Glutamatergic neuron (in vitro differentiated cells): Measurements from ENCODE around the gene MBD2. TPM values are rescaled to one million over a fixed set of nuclear protein-coding genes. Genes with fewer than 3 reads are reported as not detected.

Source experiments
- DNase-seq: peaks from one replicate; pipeline ENCODE4 v3.0.0; 2022
- H3K27ac Mint-ChIP-seq: one replicate; pipeline ENCODE4 v1.8.0; 2020; ENCODE audit warnings: mild to moderate bottlenecking, mixed read lengths, inconsistent platforms; ENCODE audit not compliant: unreplicated experiment
- H3K27me3 Mint-ChIP-seq: one replicate; pipeline ENCODE4 v1.8.0; 2020; ENCODE audit warnings: mild to moderate bottlenecking, moderate library complexity, mixed read lengths, inconsistent platforms; ENCODE audit not compliant: unreplicated experiment
- H3K36me3 Mint-ChIP-seq: one replicate; pipeline ENCODE4 v1.8.0; 2020; ENCODE audit warnings: mild to moderate bottlenecking, mixed read lengths, inconsistent platforms; ENCODE audit not compliant: unreplicated experiment
- H3K4me1 Mint-ChIP-seq: one replicate; pipeline ENCODE4 v1.8.0; 2020; ENCODE audit warnings: mild to moderate bottlenecking, low read depth, mixed read lengths, inconsistent platforms; ENCODE audit not compliant: unreplicated experiment
- H3K4me3 Mint-ChIP-seq: one replicate; pipeline ENCODE4 v1.8.0; 2020; ENCODE audit warnings: mild to moderate bottlenecking, mixed read lengths, inconsistent platforms; ENCODE audit not compliant: unreplicated experiment
- H3K9me3 Mint-ChIP-seq: one replicate; pipeline ENCODE4 v1.8.0; 2020; ENCODE audit warnings: mild to moderate bottlenecking, moderate library complexity, mixed read lengths, inconsistent platforms; ENCODE audit not compliant: unreplicated experiment
- total RNA-seq: library from RNA; stranded (reverse); fragmentation: NEBNext Ultra II Directional; extraction: Animal tissue kit (Norgen Biotek cat#: 25700); gene quantifications from one replicate; pipeline ENCODE4 v1.2.1, GENCODE V29; 2021; ENCODE audit not compliant: unreplicated experiment
- TF ChIP-seq, protein P1 (sequence below): fragments of 200-600 bp; sonication (generic); IDR thresholded peaks from one replicate; pipeline ENCODE4 v1.5.0; 2021; ENCODE audit not compliant: partially characterized antibody, unreplicated experiment

MBD2 gene
- total RNA-seq, 1 donor from 2014 or later, result 30.6 TPM

GRCh38 chr18:54161267-54161666, 63.2 kb downstream of the MBD2 start:
- Mint-ChIP-seq H3K27ac (no peak overlapping the region), H3K4me3 (no peak overlapping the region), H3K4me1 (peaks cover 12% of the 10 kb centered on the region), H3K9me3 (peaks cover 4% of the 10 kb centered on the region), H3K27me3 (peaks cover 2% of the 10 kb centered on the region), H3K36me3 (peaks cover 16% of the 10 kb centered on the region)
- TF ChIP-seq, protein P1, sequence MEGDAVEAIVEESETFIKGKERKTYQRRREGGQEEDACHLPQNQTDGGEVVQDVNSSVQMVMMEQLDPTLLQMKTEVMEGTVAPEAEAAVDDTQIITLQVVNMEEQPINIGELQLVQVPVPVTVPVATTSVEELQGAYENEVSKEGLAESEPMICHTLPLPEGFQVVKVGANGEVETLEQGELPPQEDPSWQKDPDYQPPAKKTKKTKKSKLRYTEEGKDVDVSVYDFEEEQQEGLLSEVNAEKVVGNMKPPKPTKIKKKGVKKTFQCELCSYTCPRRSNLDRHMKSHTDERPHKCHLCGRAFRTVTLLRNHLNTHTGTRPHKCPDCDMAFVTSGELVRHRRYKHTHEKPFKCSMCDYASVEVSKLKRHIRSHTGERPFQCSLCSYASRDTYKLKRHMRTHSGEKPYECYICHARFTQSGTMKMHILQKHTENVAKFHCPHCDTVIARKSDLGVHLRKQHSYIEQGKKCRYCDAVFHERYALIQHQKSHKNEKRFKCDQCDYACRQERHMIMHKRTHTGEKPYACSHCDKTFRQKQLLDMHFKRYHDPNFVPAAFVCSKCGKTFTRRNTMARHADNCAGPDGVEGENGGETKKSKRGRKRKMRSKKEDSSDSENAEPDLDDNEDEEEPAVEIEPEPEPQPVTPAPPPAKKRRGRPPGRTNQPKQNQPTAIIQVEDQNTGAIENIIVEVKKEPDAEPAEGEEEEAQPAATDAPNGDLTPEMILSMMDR, result no peak
- DNase-seq, result no peak

DNA sequence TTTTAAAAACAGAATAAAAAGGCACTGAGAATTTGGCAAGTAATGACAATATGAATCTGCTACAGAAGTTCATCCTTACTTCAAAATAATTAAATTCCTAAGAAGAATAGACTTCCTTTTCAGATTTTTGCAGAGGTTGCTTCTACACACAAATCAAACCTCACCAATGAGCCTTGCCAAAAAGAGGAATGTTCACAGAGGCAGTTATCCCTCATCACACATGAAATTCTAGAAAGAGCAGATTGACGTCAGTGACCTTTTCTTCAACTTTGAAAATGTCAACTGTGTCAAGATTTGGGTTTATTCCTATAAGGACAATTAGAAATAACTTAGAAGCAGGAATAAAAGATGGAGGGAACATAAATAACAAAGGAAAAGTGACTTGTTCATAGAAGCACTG, 64.6 kb downstream of the MBD2 start:
- DNase-seq, result no peak
- peaks cover 2% of the 10 kb centered on the region for H3K9me3 Mint-ChIP-seq
- H3K27me3 Mint-ChIP-seq, result no peaks in the 10 kb centered on the region
- peaks cover 6% of the 10 kb centered on the region for H3K4me1 Mint-ChIP-seq
- no peak overlapping the region for H3K4me3 Mint-ChIP-seq
- TF ChIP-seq, protein P1, result no peak
- no peak overlapping the region for H3K27ac Mint-ChIP-seq
- H3K36me3 Mint-ChIP-seq, result peaks cover 16% of the 10 kb centered on the region

GRCh38 chr18:54157646-54158385, 66.7 kb downstream of the MBD2 start:
- peaks cover 16% of the 10 kb centered on the region for H3K36me3 Mint-ChIP-seq
- no peaks in the 10 kb centered on the region for H3K27me3 Mint-ChIP-seq
- H3K4me3 Mint-ChIP-seq, result no peak overlapping the region
- H3K9me3 Mint-ChIP-seq, result peaks cover 2% of the 10 kb centered on the region
- peaks cover 6% of the 10 kb centered on the region for H3K4me1 Mint-ChIP-seq
- TF ChIP-seq, protein P1, result no peak
- H3K27ac Mint-ChIP-seq, result no peak overlapping the region
- DNase-seq, result no peak

GRCh38 chr18:54155412-54155811, 69.1 kb downstream of the MBD2 start:
- TF ChIP-seq, protein P1, result no peak
- no peak for DNase-seq
- Mint-ChIP-seq H3K27ac (no peak overlapping the region), H3K9me3 (peaks cover 2% of the 10 kb centered on the region), H3K27me3 (no peaks in the 10 kb centered on the region), H3K36me3 (peaks cover 16% of the 10 kb centered on the region), H3K4me3 (no peak overlapping the region), H3K4me1 (no peaks in the 10 kb centered on the region)

- H3K4me1 Mint-ChIP-seq, result no peaks in the 10 kb centered on the region
- peaks cover 8% of the 10 kb centered on the region for H3K36me3 Mint-ChIP-seq
- H3K9me3 Mint-ChIP-seq, result no peaks in the 10 kb centered on the region
- H3K4me3 Mint-ChIP-seq, result no peak overlapping the region
- DNase-seq, result no peak
- H3K27me3 Mint-ChIP-seq, result no peaks in the 10 kb centered on the region
- H3K27ac Mint-ChIP-seq, result no peak overlapping the region
- TF ChIP-seq, protein P1, result no peak
Measured at GRCh38 chr18:54154231-54154630, 70.2 kb downstream of the MBD2 start.
